PC-3 (cell line): Measurements from ENCODE around the gene GPR137B. TPM values are rescaled to one million over a fixed set of nuclear protein-coding genes. Genes with fewer than 3 reads are reported as not detected.
"Not testable (repeated sequence)": the region's sequence is repeated elsewhere in the genome, so short reads cannot be mapped to it uniquely, and the experiment has no call there.

ENCODE experiments used
- ATAC-seq: fragments of 200-7000 bp; cut with Tn5 transposase; 2 replicates; pipeline ENCODE4 v1.9.1; 2020; ENCODE audit warnings: mild to moderate bottlenecking, moderate library complexity
- BruUV-seq: library from RNA; stranded (reverse); fragments of 400-500 nt; replicated peaks from 2 replicates; lab custom pipeline; 2021; lab: Mats Ljungman, UMichigan
- CTCF ChIA-PET: fragments of 300-600 bp; sonication (Branson Sonifier 250); formaldehyde crosslinking; loops from one replicate; lab custom pipeline; 2022; ENCODE audit warnings: antibody characterized with exemption; lab: Charles Lee
- POLR2A ChIA-PET: fragments of 300-600 bp; sonication (Branson Sonifier 250); formaldehyde crosslinking; loops from one replicate; lab custom pipeline; 2022; ENCODE audit warnings: antibody characterized with exemption; ENCODE audit not compliant: unreplicated experiment; lab: Charles Lee
- DNase-seq: peaks from one replicate; pipeline ENCODE4 v3.0.0-alpha.2; 2015
- H2AFZ ChIP-seq: fragments of 300-600 bp; sonication (generic); 2 replicates; pipeline ENCODE4 v1.6.0; 2016; ENCODE audit warnings: antibody characterized with exemption, low read length
- H3F3A ChIP-seq: fragments of 300-600 bp; sonication (generic); one replicate; pipeline ENCODE4 v1.6.0; 2017; ENCODE audit warnings: antibody characterized with exemption, low read length, control low read depth, mild to moderate bottlenecking; ENCODE audit not compliant: unreplicated experiment
- H3K27ac ChIP-seq: fragments of 300-600 bp; sonication (generic); 2 replicates; pipeline ENCODE4 v1.5.1; 2016; ENCODE audit warnings: mild to moderate bottlenecking, low read length
- H3K27me3 ChIP-seq: fragments of 300-600 bp; sonication (generic); 2 replicates; pipeline ENCODE4 v1.6.1; 2016; ENCODE audit warnings: low read length, mixed read lengths
- H3K36me3 ChIP-seq: fragments of 300-600 bp; sonication (generic); 2 replicates; pipeline ENCODE4 v1.6.1; 2016; ENCODE audit warnings: low read depth, mixed run types, low read length, mixed read lengths
- H3K4me1 ChIP-seq: fragments of 300-600 bp; sonication (generic); 2 replicates; pipeline ENCODE4 v1.5.1; 2016; ENCODE audit warnings: low read length; ENCODE audit not compliant: insufficient read depth
- H3K4me2 ChIP-seq: fragments of 300-600 bp; sonication (generic); 2 replicates; pipeline ENCODE4 v1.6.0; 2016; ENCODE audit warnings: low read length
- H3K4me3 ChIP-seq: fragments of 300-600 bp; sonication (generic); 2 replicates; pipeline ENCODE4 v1.5.1; 2016; ENCODE audit warnings: mild to moderate bottlenecking, low read length, mixed read lengths
- H3K79me2 ChIP-seq: fragments of 300-600 bp; sonication (generic); 2 replicates; pipeline ENCODE4 v1.6.1; 2017; ENCODE audit warnings: low read length, mixed read lengths
- H3K9ac ChIP-seq: fragments of 300-600 bp; sonication (generic); 2 replicates; pipeline ENCODE4 v1.6.0; 2016; ENCODE audit warnings: mild to moderate bottlenecking, low read length
- H3K9me2 ChIP-seq: fragments of 300-600 bp; sonication (generic); replicated peaks from 2 replicates; pipeline ENCODE4 v1.6.1; 2016; ENCODE audit warnings: mixed run types, low read length, mixed read lengths
- H3K9me3 ChIP-seq: fragments of 300-600 bp; sonication (generic); 2 replicates; pipeline ENCODE4 v1.6.1; 2016; ENCODE audit warnings: low read length, mixed read lengths
- H4K20me1 ChIP-seq: fragments of 300-600 bp; sonication (generic); 2 replicates; pipeline ENCODE4 v1.6.1; 2016; ENCODE audit warnings: low read length, mixed read lengths
- CTCF ChIP-seq: fragments of 300-600 bp; sonication (generic); conservative IDR thresholded peaks from 2 replicates; pipeline ENCODE4 v1.5.1; 2017; ENCODE audit warnings: antibody characterized with exemption, low read depth, mild to moderate bottlenecking, low read length
- EZH2 ChIP-seq: fragments of 300-600 bp; sonication (generic); IDR thresholded peaks from one replicate; pipeline ENCODE4 v1.6.1; 2017; ENCODE audit warnings: antibody characterized with exemption, mild to moderate bottlenecking, low read length; ENCODE audit not compliant: unreplicated experiment
- EZH2phosphoT487 ChIP-seq: fragments of 300-600 bp; sonication (generic); IDR thresholded peaks from 2 replicates; pipeline ENCODE4 v1.6.1; 2018; ENCODE audit warnings: mild to moderate bottlenecking, antibody characterized with exemption, low read length, borderline replicate concordance
- intact Hi-C: fragments of 100-400 bp; cut with micrococcal nuclease; formaldehyde crosslinking; loops from 2 replicates; pipeline ENCODE4 v1.9.0; 2023
- total RNA-seq: library from RNA; depleted of rRNA; stranded (reverse); fragments of >200 nt; gene quantifications from 2 replicates; pipeline ENCODE4 v1.2.3, GENCODE V29; 2014

The GPR137B gene
- total RNA-seq, 1 experiment from 2014 or later: 2.3 TPM

GRCh38 chr1:236095705-236096520 is 46.4 kb upstream of the GPR137B start:
- ChIA-PET CTCF (no interaction called here), POLR2A (no interaction called here)
- Histone ChIP-seq H3K79me2 (no peaks in the 10 kb centered on the region), H3K27ac (no peak overlapping the region), H3K27me3 (no peaks in the 10 kb centered on the region), H3K4me2 (no peak overlapping the region), H3K9ac (no peak overlapping the region), H3F3A (peaks cover 22% of the 10 kb centered on the region), H3K9me2 (no peaks in the 10 kb centered on the region), H3K4me1 (no peaks in the 10 kb centered on the region), H3K9me3 (peaks cover 14% of the 10 kb centered on the region), H3K4me3 (no peak overlapping the region), H2AFZ (no peak overlapping the region), H4K20me1 (no peaks in the 10 kb centered on the region), H3K36me3 (peaks cover 3% of the 10 kb centered on the region; the same call in 1 of the 2 replicates)
- TF ChIP-seq EZH2 (no peak), EZH2phosphoT487 (no peak), CTCF (no peak)
- ATAC-seq (no peak), DNase-seq (no peak)
- intact Hi-C loops: no loop called here
- BruUV-seq: no TSS peak

- H4K20me1 ChIP-seq, ATAC-seq, POLR2A ChIA-PET, H3K36me3 ChIP-seq, H3K79me2 ChIP-seq, H3K27me3 ChIP-seq, BruUV-seq, H3K4me1 ChIP-seq, CTCF ChIA-PET, H3K4me2 ChIP-seq, intact Hi-C loops, H3K9ac ChIP-seq, H2AFZ ChIP-seq, H3K9me2 ChIP-seq: not testable (repeated sequence)
- H3K4me3 ChIP-seq: peak overlapping the region; percentile 1; the same call in 1 of the 2 replicates
- peaks cover 22% of the 10 kb centered on the region for H3F3A ChIP-seq
- peak overlapping the region; percentile 37 for H3K27ac ChIP-seq
- peaks cover 14% of the 10 kb centered on the region for H3K9me3 ChIP-seq
- DNase-seq: peak; percentile 38
Observed at GRCh38 chr1:236096660-236097482, 45.5 kb upstream of the GPR137B start.

- Histone ChIP-seq H3K4me2 (no peak overlapping the region), H3K27ac (no peak overlapping the region), H3K36me3 (peaks cover 3% of the 10 kb centered on the region; the same call in 1 of the 2 replicates), H3K9me3 (peaks cover 14% of the 10 kb centered on the region), H3K4me3 (no peak overlapping the region), H3K9me2 (no peaks in the 10 kb centered on the region), H3K9ac (no peak overlapping the region), H3F3A (peaks cover 22% of the 10 kb centered on the region), H3K79me2 (no peaks in the 10 kb centered on the region), H2AFZ (no peak overlapping the region), H4K20me1 (no peaks in the 10 kb centered on the region), H3K27me3 (no peaks in the 10 kb centered on the region), H3K4me1 (no peaks in the 10 kb centered on the region)
- POLR2A ChIA-PET: no interaction called here
- no peak for TF ChIP-seq EZH2
- no peak for TF ChIP-seq EZH2phosphoT487
- no peak for TF ChIP-seq CTCF
- BruUV-seq: no TSS peak
- intact Hi-C loops: no loop called here
- no peak for ATAC-seq
- CTCF ChIA-PET: no interaction called here
- no peak for DNase-seq
Observed at GRCh38 chr1:236098267-236098666, 44.1 kb upstream of the GPR137B start.
